Measurements from ENCODE around the gene PRKAG2. TPM values are rescaled to one million over a fixed set of nuclear protein-coding genes. Genes with fewer than 3 reads are reported as not detected.
A peak's percentile ranks its signal among the peaks of the same experiment; 100 is the strongest.

Gene PRKAG2
- total and polyA plus RNA-seq, 4 donors = 3.6 to 25.1 (median 16.8) TPM

DNA sequence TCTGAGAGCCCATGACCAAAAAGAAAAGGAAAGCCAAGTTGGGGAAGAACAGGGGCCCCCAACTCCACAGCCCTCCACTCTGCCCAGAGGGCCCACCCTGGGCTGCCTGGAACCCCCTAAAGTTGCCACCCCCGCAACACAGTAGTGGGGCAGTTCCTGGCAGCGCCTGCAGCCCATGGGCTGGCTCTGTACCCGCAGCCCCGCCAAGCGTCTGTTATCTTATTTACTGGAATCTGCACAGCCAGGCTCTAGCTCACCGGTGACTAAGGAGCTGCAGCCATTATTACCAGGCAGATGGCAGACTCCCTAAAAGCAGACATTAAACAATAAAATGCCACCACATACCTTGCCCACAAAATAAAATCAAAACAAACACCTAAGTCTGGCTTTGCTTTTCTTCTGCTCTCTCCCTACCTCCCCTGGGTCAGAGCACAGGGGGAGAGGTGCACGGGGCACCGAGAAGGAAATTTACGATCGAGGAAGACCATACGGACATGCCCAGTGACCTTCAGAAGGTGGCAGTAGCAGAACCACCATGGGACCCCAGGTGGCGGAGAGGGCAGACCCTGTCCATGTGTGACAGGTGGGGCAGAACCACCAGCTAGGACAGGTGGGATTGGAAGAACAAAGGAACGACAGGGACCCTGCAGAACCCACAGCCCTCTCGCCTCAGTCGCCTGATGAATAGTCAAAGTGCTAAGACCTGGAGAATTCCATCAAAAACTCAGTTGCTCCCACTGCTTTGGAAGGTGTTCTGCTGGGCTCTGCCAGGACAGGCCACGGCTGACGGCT lies 66.3 kb downstream of the PRKAG2 start:
- 87% methylated on average over 17 of the region's 17 CpGs for WGBS
- no peak for DNase-seq (ENCODE audit: low spot score)
- peak overlapping the region; percentile 48 to 63 for H3K27ac ChIP-seq (ENCODE audit: low read depth in 1 of 2, low read length in 2 of 2)

DNA sequence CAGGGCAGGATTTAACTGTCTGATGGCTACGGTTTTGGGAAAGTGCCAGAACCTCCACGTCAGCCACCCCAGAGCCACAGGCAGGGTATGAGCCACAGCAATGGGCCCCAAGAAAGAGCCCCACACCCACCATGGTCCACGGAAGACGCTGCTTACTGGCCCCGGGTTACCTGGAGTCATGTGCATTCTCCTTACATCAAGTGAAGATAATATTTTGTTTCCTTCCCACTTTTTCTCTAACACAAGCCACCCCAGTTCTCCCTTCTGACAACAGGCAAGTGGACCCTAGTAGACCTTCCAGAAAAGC lies 67.1 kb downstream of the PRKAG2 start:
- no peaks in the 10 kb centered on the region for H3K27me3 ChIP-seq (ENCODE audit: control insufficient read depth in 4 of 4, insufficient read depth in 4 of 4, low read length in 3 of 4)
- DNase-seq (ENCODE audit: low spot score) = no peak
- TF ChIP-seq YY1 (IDR thresholded peaks at IDR 0.05) = no peak
- TF ChIP-seq JUND (IDR thresholded peaks at IDR 0.05) = no peak
- TF ChIP-seq, protein P1, sequence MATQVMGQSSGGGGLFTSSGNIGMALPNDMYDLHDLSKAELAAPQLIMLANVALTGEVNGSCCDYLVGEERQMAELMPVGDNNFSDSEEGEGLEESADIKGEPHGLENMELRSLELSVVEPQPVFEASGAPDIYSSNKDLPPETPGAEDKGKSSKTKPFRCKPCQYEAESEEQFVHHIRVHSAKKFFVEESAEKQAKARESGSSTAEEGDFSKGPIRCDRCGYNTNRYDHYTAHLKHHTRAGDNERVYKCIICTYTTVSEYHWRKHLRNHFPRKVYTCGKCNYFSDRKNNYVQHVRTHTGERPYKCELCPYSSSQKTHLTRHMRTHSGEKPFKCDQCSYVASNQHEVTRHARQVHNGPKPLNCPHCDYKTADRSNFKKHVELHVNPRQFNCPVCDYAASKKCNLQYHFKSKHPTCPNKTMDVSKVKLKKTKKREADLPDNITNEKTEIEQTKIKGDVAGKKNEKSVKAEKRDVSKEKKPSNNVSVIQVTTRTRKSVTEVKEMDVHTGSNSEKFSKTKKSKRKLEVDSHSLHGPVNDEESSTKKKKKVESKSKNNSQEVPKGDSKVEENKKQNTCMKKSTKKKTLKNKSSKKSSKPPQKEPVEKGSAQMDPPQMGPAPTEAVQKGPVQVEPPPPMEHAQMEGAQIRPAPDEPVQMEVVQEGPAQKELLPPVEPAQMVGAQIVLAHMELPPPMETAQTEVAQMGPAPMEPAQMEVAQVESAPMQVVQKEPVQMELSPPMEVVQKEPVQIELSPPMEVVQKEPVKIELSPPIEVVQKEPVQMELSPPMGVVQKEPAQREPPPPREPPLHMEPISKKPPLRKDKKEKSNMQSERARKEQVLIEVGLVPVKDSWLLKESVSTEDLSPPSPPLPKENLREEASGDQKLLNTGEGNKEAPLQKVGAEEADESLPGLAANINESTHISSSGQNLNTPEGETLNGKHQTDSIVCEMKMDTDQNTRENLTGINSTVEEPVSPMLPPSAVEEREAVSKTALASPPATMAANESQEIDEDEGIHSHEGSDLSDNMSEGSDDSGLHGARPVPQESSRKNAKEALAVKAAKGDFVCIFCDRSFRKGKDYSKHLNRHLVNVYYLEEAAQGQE (IDR thresholded peaks at IDR 0.05) = no peak
- no peak for TF ChIP-seq FOXA1 (IDR thresholded peaks at IDR 0.05)
- TF ChIP-seq GABPA (IDR thresholded peaks at IDR 0.05 in 1 of 2, conservative IDR thresholded peaks at IDR 0.05 in 1 of 2) = no peak
- TF ChIP-seq, protein P2, sequence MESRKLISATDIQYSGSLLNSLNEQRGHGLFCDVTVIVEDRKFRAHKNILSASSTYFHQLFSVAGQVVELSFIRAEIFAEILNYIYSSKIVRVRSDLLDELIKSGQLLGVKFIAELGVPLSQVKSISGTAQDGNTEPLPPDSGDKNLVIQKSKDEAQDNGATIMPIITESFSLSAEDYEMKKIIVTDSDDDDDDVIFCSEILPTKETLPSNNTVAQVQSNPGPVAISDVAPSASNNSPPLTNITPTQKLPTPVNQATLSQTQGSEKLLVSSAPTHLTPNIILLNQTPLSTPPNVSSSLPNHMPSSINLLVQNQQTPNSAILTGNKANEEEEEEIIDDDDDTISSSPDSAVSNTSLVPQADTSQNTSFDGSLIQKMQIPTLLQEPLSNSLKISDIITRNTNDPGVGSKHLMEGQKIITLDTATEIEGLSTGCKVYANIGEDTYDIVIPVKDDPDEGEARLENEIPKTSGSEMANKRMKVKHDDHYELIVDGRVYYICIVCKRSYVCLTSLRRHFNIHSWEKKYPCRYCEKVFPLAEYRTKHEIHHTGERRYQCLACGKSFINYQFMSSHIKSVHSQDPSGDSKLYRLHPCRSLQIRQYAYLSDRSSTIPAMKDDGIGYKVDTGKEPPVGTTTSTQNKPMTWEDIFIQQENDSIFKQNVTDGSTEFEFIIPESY (IDR thresholded peaks at IDR 0.05) = no peak
- no peak for TF ChIP-seq FOXA2 (IDR thresholded peaks at IDR 0.05)
- peak overlapping the region; percentile 48 to 63 for H3K27ac ChIP-seq (ENCODE audit: low read depth in 1 of 2, low read length in 2 of 2)
- no peak overlapping the region for H3K4me3 ChIP-seq (ENCODE audit: low read depth in 1 of 3, low read length in 3 of 3)
- H3K9me3 ChIP-seq (ENCODE audit: control insufficient read depth in 4 of 4, low read length in 3 of 4) = no peaks in the 10 kb centered on the region
- no peaks in the 10 kb centered on the region for H3K36me3 ChIP-seq (ENCODE audit: control insufficient read depth in 4 of 4, insufficient read depth in 3 of 4, low read depth in 1 of 4, low read length in 3 of 4)
- H3K9ac ChIP-seq (ENCODE audit: low read depth in 1 of 2, low read length in 2 of 2) = no peak overlapping the region
- peaks cover 9 to 41% (median 26%) of the 10 kb centered on the region in 4 donors for H3K4me1 ChIP-seq (ENCODE audit: control insufficient read depth in 4 of 4, insufficient read depth in 4 of 4, low read length in 3 of 4)
- WGBS = 91% methylated on average over 5 of the region's 5 CpGs

More for the DNA sequence above, 66.3 kb downstream of the PRKAG2 start:
- H3K36me3 ChIP-seq (ENCODE audit: control insufficient read depth in 4 of 4, insufficient read depth in 3 of 4, low read depth in 1 of 4, low read length in 3 of 4) = no peaks in the 10 kb centered on the region
- H3K9me3 ChIP-seq (ENCODE audit: control insufficient read depth in 4 of 4, low read length in 3 of 4) = no peaks in the 10 kb centered on the region
- H3K27me3 ChIP-seq (ENCODE audit: control insufficient read depth in 4 of 4, insufficient read depth in 4 of 4, low read length in 3 of 4) = no peaks in the 10 kb centered on the region
- H3K9ac ChIP-seq (ENCODE audit: low read depth in 1 of 2, low read length in 2 of 2) = peak overlapping the region in 1 of 2 donors; percentile 16
- TF ChIP-seq FOXA2 (IDR thresholded peaks at IDR 0.05) = no peak
- TF ChIP-seq NR2F2 (IDR thresholded peaks at IDR 0.05) = no peak
- TF ChIP-seq TAF1 (conservative IDR thresholded peaks at IDR 0.05) = no peak
- no peak for TF ChIP-seq GABPA (IDR thresholded peaks at IDR 0.05 in 1 of 2, conservative IDR thresholded peaks at IDR 0.05 in 1 of 2)
- TF ChIP-seq, protein P1 (IDR thresholded peaks at IDR 0.05) = no peak
- no peak for TF ChIP-seq RAD21 (IDR thresholded peaks at IDR 0.05)
- TF ChIP-seq YY1 (IDR thresholded peaks at IDR 0.05) = no peak
- H3K4me1 ChIP-seq (ENCODE audit: control insufficient read depth in 4 of 4, insufficient read depth in 4 of 4, low read length in 3 of 4) = peaks cover 9 to 44% (median 26%) of the 10 kb centered on the region in 4 donors
- no peak overlapping the region for H3K4me3 ChIP-seq (ENCODE audit: low read depth in 1 of 3, low read length in 3 of 3)
